Fibroblast of lung (primary cell): ENCODE results near the gene KDM1A.

Source experiments
- CTCF ChIP-seq, 2 donors: IDR thresholded peaks in 1 of 2; conservative IDR thresholded peaks in 1 of 2; 1 replicate in 1 of 2; 2 replicates in 1 of 2; pipeline ENCODE4 v1.5.1; 2011 to 2012; ENCODE audit warnings: low read length in 2 of 2, control low read depth in 1 of 2, inconsistent platforms in 1 of 2, low read depth in 1 of 2, mild to moderate bottlenecking in 1 of 2
- EZH2 ChIP-seq: IDR thresholded peaks from 2 replicates; pipeline ENCODE4 v1.5.1; 2012; ENCODE audit warnings: low read length, control low read depth, mild to moderate bottlenecking; ENCODE audit errors: missing control alignments

- TF ChIP-seq CTCF (conservative IDR thresholded peaks at IDR 0.05 in 1 of 2, IDR thresholded peaks at IDR 0.05 in 1 of 2; ENCODE audit: low read depth in 1 of 2, low read length in 2 of 2), result no peak
- TF ChIP-seq EZH2, result no peak
Observed at GRCh38 chr1:23040509-23040908, 21.2 kb downstream of the KDM1A start.
